Chondrocyte (in vitro differentiated cells): ENCODE data around the gene TARS3. TPM values are rescaled to one million over a fixed set of nuclear protein-coding genes. Genes with fewer than 3 reads are reported as not detected.

ENCODE experiments used
- DNase-seq: peaks from one replicate; pipeline ENCODE4 v3.0.0; 2021; ENCODE audit warnings: mixed read lengths, low spot score
- H3K27ac Mint-ChIP-seq: one replicate; pipeline ENCODE4 v1.8.0; 2021; ENCODE audit warnings: mild to moderate bottlenecking, moderate library complexity, mixed read lengths; ENCODE audit not compliant: unreplicated experiment
- H3K27me3 Mint-ChIP-seq: 2 replicates; pipeline ENCODE4 v1.8.0; 2021; ENCODE audit warnings: low read depth, mixed read lengths
- H3K36me3 Mint-ChIP-seq: 2 replicates; pipeline ENCODE4 v1.8.0; 2021; ENCODE audit warnings: low read depth, mixed read lengths
- H3K4me1 Mint-ChIP-seq: 2 replicates; pipeline ENCODE4 v1.8.0; 2021; ENCODE audit warnings: low read depth, mild to moderate bottlenecking, mixed read lengths
- H3K4me3 Mint-ChIP-seq: one replicate; pipeline ENCODE4 v1.8.0; 2021; ENCODE audit warnings: mild to moderate bottlenecking, moderate library complexity, mixed read lengths; ENCODE audit not compliant: unreplicated experiment
- H3K9me3 Mint-ChIP-seq: 2 replicates; pipeline ENCODE4 v1.8.0; 2021; ENCODE audit warnings: low read depth, mixed read lengths
- CTCF ChIP-seq: fragments of 200-600 bp; sonication (generic); IDR thresholded peaks from 2 replicates; pipeline ENCODE4 v1.5.0; 2021; ENCODE audit warnings: antibody characterized with exemption, mild to moderate bottlenecking, moderate library complexity
- total RNA-seq: library from RNA; stranded (reverse); gene quantifications from 3 replicates; pipeline ENCODE4 v1.2.1, GENCODE V29; 2021

TARS3 gene
- total RNA-seq, 1 donor from 2014 or later, result 10.7 TPM

- H3K9me3 Mint-ChIP-seq, result peaks cover 3% of the 10 kb centered on the region
- peaks cover 34% of the 10 kb centered on the region for H3K36me3 Mint-ChIP-seq
- DNase-seq, result no peak
- peak overlapping the region; percentile 82 for H3K27ac Mint-ChIP-seq
- no peak for TF ChIP-seq CTCF
- H3K27me3 Mint-ChIP-seq, result no peaks in the 10 kb centered on the region
- peaks cover 21% of the 10 kb centered on the region for H3K4me1 Mint-ChIP-seq
- no peak overlapping the region for H3K4me3 Mint-ChIP-seq
These were observed 49.3 kb downstream of the TARS3 start for GRCh38 chr15:101675015-101675414.

- Mint-ChIP-seq H3K27ac (peak overlapping the region; percentile 17), H3K4me3 (no peak overlapping the region), H3K4me1 (peaks cover 21% of the 10 kb centered on the region), H3K27me3 (no peaks in the 10 kb centered on the region), H3K9me3 (peaks cover 4% of the 10 kb centered on the region), H3K36me3 (peaks cover 33% of the 10 kb centered on the region)
- TF ChIP-seq CTCF, result no peak
- DNase-seq, result no peak
These were observed 52.0 kb downstream of the TARS3 start for GRCh38 chr15:101672298-101672697.

- Mint-ChIP-seq H3K4me3 (no peak overlapping the region), H3K27me3 (no peaks in the 10 kb centered on the region), H3K4me1 (no peaks in the 10 kb centered on the region), H3K36me3 (peaks cover 34% of the 10 kb centered on the region), H3K9me3 (peaks cover 8% of the 10 kb centered on the region), H3K27ac (no peak overlapping the region)
- DNase-seq, result no peak
- no peak for TF ChIP-seq CTCF
These were observed 54.5 kb downstream of the TARS3 start for GRCh38 chr15:101669744-101670143.

- no peak overlapping the region for H3K4me3 Mint-ChIP-seq
- H3K27ac Mint-ChIP-seq, result no peak overlapping the region
- peaks cover 22% of the 10 kb centered on the region for H3K36me3 Mint-ChIP-seq
- no peaks in the 10 kb centered on the region for H3K4me1 Mint-ChIP-seq
- no peak for DNase-seq
- H3K27me3 Mint-ChIP-seq, result no peaks in the 10 kb centered on the region
- no peak for TF ChIP-seq CTCF
- H3K9me3 Mint-ChIP-seq, result peaks cover 8% of the 10 kb centered on the region
These were observed 56.4 kb downstream of the TARS3 start for GRCh38 chr15:101667881-101668280.

- DNase-seq, result no peak
- Mint-ChIP-seq H3K4me3 (no peak overlapping the region), H3K4me1 (no peaks in the 10 kb centered on the region), H3K27ac (no peak overlapping the region), H3K36me3 (peaks cover 14% of the 10 kb centered on the region), H3K27me3 (no peaks in the 10 kb centered on the region), H3K9me3 (peaks cover 8% of the 10 kb centered on the region)
- TF ChIP-seq CTCF, result peak; percentile 63
These were observed 59.9 kb downstream of the TARS3 start for GRCh38 chr15:101664303-101664913.
